Measurements from ENCODE around the gene RHBDL1.
"Not testable (repeated sequence)": the region's sequence is repeated elsewhere in the genome, so short reads cannot be mapped to it uniquely, and the experiment has no call there.

The RHBDL1 gene

DNA sequence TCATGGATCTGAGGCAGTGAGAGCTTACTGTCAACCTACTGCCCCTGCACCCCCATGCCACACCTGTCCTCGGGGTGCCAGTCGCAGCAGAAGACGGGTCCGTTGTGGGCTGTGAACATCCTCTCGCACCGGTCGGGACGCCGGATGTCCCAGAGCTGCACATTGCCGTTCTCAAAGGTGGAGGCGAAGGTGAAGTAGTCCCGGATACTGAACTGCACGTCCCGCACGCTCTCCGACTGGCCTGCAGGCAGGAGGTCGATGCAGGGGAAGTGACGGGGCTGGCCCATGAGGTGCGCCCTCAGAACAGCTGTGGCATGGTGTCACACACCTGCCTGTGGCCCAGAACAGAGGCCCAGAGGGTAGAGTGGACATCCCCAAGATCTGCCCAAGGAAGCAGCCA is 12.0 kb downstream of the RHBDL1 start:
- DNase-seq = no peak

DNA sequence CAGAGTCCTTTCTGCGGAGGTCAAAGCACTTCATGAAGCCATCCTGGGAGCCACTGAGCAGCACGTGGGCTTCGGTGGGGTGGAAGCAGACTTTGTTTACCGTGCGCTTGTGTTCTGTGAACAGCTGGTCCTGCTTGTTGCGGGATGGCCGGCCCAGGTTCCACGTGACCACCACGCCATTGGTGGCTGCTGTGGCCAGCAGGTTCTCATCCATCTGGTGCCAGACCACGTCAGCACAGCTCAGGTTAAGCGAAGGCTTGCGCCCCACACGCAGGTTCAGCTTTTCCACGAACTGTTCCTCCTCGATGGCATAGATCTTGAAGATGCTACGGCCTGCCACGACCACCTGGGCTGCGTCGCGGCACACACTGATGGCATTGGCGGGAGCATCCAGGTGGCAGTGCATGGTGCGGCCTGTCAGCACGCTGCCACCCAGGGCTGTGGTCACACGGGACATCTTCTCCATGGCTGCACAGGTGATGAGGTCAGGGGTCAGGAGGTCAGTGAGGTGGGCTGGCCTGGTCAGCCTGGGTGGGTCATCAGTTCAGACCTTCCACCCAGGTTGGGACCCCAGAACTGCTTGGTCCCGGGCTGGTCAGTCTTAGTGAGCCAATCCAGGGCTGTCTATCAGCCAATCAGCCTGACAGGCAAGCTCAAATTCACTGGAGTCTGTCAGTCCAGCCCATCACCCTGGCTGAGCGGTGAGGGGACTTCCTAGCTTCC is 13.9 kb downstream of the RHBDL1 start:
- DNase-seq = no peak

DNA sequence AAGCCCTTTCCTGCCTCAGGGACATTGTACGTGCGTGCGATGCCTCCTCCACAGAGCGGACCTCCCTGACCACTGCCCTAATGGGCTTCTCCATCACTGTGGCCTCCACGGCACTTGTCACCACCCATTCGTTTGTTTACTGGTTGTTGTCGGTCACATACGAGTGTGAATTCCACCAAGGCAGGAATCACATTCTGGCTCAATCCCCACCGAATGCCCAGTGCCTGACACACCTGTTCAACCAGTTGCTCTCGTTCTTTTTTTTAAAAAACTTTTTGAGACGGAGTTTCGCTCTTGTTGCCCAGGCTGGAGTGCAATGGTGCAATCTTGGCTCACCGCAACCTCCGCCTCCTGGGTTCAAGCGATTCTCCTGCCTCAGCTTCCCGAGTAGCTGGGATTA is 15.8 kb downstream of the RHBDL1 start:
- DNase-seq = not testable (repeated sequence)

DNA sequence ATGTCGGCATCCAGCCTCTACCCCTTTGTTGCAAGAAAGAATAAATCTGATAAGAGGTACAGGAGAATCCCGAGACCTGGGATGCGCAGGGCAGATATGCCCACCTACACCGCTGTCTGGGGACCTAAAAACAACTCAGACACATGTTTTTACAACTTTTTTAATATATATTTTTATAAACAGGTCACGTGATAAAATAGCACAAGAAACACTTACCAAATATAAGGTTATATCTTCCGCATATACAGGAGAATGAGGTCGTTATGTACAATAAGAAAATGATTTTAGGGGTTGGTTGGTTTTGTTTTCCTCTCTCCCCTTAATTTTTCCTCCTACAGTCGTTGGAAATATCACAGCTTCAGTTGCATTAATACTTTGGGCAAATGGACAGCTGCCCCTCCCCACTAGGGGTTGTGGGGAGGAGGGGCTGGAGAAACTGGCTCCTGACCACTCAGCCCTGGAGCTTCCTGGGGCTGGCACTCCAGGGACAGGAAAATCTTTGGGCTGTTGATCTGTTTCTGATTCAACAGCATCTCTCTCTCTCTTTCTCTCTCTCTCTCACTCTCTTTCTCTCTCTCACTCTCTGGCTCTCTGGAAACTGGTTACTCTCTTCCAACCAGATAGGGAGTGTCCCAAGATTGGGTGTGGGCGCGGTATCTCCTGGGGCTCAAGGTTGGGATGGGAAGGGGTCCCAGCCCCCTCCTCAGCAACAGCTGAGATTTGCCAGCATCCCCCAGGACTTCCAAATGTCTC is 17.1 kb downstream of the RHBDL1 start:
- no peak for DNase-seq

DNA sequence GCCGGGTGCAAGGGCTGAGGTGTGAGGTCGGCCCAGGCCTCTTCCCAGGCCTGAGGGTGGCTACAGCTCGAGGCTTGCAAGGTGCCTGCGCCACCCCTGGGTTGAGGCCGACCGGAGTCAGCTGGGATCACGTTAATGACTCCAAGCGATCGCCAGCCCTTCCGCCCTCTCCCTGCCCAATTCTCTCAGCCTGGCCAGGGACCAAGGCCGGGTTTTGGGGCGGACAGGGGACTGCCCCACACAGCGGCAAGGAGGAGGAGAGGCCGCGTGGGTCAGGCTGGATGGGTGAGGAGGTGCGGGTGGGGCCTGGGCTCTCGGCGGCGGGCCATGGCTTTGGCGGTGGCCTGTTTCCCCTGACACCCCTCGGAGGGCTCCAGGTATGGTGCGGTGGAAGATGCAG is 17.9 kb downstream of the RHBDL1 start:
- no peak for DNase-seq

DNA sequence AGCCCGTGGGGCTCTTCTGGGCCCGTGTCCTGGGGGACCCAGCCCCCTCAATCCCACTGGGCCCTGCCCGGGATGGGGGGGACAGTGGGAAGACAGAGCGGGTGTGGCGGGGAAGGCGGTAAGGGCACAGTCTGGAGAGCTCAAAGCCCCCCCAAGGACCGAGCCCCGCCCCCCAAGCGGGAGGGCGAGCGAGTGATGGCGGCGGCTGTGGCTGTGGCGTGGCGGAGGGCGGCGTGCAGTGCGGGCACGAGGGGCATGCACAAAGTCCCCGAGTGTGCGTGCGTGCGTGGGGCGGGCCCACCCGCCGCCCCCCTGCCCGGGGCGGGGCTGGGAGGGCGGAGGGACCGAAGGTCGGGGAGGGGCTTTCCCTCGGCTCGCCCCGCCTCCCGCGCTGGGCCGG is 18.3 kb downstream of the RHBDL1 start:
- no peak for DNase-seq

DNA sequence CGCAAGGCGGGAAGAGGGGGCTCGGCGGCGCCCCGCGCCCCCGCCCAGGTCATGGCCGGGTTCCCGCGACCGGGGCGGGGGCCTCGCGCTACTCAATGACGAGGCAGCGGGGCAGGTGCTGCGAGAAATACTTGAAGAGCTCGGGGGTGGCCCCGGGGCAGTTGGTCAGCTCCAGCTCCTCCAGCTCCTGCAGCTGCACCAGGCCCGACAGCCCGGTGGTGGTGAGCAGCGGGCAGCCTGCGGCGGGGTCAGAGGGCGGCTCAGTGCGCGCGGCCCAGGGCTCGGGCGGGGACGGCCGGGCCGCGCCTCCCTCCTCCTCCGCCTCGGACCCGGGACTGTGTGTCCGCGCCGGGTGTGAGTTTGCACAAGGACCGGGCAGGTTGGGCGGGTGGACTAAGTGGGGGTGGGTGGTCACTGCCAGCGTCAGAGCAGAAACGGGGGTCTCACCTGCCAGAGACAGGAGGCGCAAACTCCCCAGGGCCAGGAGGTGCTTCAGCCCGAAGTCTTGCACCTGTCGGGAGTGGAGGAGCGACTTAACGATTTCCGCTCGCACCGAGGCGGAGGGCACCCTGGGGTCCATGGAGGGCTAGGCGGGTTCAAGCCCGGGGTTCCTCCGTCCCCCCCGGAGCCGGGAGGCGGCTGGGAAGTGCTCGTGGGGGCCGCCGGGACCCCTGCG is 18.9 kb downstream of the RHBDL1 start:
- no peak for DNase-seq

DNA sequence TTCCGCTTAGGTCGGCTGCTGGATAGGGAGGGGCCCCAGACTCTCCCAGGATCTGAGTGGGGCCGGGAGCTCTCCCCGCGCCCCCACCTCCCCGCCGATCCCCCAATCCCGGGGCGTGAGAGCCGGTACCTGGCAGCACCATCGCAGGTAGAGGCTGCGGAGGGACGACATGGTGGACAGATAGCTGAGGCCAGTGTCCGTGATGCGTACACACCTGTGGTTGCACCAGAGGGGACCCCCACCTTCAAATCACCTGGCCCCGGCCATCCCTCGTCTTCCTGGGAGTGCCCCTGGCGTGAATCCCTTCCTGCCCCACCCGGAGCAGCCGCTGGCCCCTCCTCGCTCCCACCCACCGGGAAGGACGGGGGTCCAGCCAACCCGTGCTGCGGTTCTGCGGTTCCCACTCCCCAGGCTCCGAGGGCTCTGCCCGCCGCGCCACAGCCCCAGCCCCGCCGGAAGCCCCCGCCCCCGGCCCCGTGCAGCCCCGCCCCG is 19.4 kb downstream of the RHBDL1 start:
- DNase-seq = no peak

DNA sequence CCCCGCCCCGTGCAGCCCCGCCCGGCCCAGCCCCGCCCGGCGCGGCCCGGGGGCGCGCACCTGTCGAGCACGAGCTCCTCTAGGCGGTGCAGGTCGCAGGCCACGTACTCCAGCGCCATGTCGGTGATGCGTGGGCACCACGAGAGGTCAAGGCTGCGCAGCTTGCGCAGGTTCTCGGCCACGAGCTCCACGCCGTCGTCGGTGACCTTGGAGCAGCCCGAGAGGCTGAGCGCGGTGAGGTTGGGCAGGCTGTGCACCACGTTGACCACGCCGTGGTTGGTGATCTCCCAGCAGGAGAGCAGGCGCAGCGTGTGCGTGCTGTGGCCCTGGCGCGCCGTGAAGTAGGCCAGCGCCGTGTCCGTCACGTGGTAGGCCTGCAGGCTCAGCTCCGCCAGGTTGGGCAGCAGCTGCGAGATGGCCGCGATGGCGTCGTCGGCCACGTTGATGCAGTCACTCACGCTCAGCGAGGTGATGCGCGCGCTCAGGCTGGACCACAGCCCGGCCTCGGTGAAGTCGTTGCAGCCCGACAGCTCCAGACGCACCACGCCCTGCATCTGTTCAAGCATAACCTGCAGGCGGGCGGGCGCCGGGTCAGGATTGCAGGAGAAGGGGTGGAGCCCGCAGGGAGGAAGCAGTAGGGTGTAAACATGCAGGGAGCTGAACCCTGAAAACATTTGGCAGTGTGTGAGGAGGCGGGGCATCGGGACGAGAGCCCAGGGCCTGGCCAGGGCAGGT is 20.1 kb downstream of the RHBDL1 start:
- peak; percentile 54 for DNase-seq

DNA sequence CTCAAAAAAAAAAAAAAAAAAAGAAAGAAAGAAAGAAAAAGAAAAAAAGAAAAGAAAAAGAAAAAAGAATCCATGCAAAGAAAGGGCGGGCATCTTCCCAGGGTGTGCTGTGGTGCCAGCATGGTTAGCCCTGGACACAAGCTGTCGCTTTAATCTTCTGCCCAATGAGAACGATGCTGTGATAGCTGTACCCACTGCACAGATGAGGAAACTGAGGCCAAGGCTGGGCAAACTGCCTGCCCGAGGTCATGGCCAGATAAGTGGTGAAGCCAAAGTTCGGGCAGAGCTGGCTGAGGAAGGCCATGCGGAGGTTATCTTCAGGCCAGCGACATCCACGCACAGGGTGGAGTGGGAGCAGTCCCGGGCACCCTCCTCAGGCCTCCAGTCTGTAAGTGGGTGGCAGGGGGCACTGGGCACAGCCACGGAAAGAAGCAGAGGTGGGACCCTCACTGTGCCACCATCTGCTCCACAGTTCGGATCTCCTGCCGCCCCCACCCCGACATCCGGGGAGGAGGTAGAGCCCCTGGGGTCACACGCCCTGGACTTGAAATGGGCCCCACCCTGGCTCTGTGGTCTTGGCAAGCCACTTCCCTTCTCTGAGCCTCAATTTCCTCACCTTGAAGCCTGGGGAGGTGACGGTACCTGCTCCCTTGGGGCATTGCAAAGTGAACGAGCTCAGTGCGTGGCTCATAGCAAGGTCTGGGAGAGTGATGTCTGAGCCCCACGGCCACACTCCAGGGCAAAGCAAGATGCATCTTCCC is 23.6 kb downstream of the RHBDL1 start:
- DNase-seq = no peak

DNA sequence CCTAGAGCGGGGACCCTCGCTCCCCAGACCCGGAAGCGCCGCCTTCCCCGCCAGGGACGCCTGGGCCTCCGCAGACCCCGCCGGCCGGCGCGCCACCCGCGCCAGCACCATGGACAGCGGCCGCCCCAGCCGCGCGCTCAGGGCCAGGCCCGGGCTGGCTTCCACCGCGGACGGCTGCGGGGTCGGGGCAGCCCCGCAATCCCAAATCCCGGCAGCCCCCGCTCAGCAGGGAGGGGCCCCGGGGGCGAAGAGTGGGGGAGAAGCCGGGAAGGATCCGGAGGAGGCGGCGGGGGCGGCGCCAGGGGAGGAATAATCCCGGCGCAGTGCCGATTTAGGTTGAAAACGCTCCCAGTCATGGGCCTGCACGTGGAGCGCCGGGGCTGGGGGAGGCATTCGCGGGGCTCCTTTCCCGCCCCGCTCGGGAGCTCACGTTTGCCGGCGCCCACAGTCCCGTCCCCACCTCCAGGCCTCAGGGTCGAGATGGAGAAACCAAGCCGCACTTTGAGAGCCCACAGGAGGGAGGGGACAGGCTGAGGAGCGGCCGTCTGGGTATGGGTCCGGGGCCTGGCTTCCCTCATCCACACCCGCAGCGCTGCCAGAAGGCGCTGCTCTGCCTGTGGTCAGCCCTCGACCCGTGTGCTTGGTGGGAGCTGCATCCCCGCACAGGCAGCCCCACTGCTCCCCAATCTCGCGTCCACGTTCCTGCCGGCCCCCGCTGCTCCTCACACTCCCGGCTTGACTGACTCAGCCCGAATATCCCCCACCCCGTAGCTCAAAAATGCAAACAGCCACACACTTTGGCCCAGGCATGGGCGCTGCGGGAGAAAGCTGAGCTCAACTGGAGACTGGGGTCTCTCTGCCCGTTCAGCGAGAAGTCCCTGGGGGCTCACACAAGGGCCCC is 25.5 kb downstream of the RHBDL1 start:
- DNase-seq = no peak

DNA sequence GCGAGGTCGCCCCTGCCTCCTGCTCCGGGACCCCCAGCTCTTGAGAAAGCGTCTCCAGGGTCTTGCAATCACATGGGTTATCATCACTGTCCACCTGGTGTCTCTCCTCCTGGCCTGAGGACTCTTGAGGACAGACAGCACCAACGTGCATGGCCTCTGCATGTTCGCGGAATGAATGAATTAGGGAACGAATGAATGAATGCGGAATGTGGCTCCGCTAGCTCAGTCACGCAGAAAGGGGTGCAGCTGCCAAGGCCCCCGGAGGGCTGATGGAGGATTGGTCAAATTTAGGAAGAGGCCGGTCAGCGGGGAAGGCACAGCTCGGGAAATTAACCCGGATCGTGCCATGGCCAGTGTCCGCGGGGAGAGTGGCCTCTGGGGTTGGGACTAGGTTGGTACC is 26.9 kb downstream of the RHBDL1 start:
- DNase-seq = no peak

DNA sequence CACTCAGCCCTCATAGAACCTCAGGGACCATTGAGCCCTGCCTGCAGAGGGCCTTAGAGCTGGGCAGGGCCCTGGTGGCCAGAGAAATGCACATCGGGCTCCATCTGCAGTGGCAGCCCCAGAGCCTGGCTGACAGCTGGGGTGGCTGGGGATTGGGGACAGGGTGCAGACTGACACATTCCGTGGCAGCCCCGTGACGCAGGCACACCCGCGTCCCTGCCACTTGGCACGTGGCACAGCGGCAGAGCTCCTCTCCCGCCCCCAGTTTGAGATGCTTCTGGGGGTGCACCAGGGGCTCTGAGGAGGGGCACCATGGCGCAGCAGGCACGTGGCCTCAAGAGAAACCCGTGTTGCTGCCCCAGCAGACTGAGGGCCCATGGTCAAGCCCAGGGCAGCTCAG is 27.9 kb downstream of the RHBDL1 start:
- no peak for DNase-seq

DNA sequence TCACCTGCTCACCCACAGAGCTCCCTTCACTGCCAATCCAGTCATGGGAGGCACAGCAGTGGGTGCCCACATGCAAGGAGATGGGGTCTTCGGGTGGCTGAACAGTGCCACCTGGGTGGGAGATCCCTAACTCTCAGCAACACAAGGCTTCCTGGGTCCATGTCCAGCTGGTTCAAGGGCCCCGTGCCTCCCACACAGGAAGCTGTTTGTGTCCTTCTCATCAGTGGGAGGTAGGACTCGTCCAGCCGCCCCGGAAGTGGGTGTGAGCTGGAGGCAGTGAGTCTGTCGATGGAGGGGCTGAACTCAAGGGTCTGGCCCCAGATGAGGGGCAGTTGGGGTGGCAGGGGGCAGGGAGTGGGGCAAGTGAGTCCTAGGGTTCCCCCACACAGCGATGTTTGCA is 28.6 kb downstream of the RHBDL1 start:
- DNase-seq = no peak

DNA sequence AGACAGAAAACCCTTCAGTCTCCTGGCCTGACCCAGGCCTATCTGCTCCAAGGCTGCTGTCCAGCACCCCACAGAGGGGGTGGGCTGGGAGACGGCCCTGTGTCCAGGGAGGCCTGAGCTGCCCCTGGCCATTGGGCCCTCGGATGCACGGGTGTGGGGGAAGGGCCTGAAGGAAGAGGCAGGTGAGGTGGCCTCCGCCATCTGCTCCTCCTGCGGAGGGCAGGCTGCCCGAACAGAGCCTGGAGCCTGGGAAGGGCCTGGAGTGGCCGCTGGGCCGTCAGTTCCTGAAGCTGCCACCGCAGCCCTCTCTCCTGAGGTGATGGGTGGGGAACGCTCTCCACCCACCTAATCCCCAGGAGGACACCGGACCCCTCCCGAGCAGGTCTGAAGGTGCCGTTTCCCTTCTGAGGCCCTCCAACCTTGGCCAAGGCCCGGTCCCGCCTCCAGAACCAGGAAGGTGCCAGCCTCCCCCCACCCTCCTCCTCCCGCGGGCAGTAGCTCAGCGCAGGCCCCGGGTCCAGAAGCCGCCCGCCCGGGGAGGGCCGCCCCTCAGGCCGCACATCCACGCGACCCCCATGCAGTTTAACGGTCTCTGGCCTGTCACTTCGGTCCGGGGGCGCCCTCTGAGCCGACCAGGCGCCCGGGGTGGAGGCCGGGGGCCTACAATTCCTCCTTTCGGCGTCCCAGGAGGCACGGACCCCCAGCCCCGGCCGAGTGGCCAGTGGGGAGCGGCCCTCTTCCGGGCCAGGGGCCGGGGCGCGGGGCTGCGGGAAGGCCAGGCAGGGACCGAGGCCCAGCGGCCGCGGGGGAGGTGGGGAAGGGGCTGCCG is 29.3 kb downstream of the RHBDL1 start:
- DNase-seq = no peak

DNA sequence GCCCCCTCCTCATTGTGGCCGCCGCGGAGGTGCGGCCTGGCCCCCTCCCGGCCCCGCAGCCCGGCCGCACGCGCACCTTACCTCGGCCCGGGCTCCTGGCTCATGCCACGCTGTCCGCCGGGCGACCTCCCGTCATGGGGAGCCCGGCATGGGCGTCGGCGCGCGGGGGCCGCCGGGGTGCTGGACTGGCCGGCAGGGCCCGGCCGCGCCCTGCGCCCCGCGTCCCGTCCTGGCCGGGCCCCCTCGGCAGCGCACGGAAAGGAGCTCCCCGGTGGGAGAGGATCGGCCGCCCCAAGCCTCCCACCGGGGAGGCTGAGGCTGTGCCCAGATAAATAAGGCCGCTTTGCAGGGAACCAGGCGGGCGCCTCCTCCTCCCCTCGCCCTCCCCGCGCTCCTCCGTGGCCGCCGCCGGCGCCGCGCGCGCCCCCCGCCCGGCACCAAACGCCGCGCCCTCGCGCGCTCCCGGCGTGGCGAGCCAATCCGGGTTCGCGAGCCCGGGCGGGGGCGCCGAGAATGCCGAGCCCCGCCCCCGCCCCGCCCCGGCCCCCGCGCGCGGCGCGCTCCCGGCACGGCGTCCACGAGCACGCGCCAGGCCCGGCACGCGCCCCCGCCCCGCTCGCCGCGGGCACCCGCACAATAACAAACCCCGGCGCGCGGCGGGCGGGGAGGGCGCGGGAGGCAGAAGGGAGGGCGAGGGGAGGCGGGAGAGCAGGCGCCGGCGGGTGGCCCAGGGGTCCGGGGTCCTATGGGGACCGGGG is 30.1 kb downstream of the RHBDL1 start, which contains the start of gene FBXL16:
Gene FBXL16, minus strand, starts transcription at position 371 of the 758 bp plus-strand sequence. CDS start 8,396 bp downstream, outside the sequence.
- DNase-seq = no peak

DNA sequence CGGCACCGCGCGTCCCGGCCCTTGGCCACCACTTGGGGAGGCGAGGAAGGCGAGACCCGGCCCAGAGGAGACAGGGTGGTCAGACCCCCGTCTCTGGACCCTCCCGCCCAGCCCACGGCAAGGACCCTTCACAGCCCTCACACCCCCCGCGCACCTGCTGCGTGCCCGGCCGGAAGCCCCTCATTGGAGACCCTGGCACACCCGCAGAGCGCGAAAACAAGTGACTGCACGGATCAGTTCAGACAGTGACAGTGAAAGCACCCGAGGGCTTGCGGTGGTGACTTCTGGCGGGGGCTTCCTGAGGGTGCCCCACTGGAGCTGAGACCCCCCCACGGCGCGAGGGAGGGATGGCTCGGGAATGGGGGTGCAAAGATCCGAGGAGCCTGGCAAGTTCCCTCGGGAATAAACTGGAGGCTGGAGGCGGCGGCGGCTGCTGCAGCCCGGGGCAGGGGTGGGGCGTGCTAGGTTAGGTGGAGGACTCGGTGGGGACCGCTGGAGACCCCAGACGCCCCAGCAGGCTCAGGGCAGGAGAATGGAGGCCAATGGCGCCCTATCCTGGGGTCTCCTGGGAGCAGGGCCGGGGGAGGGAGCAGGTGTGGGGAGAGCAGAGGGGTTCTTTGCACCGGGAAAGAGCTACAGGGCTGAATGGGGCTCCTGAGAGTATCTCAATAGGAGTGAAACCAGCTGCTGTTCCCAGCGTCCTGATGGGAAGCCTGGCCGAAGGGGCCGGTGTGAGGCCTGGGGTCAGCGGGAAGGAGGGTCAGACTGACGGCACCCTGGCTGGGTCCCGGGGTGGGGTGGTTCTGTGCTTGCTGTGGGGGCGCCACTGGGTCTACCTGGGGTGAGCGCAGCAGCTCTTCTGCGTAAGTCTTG is 31.0 kb downstream of the RHBDL1 start:
- DNase-seq = no peak

DNA sequence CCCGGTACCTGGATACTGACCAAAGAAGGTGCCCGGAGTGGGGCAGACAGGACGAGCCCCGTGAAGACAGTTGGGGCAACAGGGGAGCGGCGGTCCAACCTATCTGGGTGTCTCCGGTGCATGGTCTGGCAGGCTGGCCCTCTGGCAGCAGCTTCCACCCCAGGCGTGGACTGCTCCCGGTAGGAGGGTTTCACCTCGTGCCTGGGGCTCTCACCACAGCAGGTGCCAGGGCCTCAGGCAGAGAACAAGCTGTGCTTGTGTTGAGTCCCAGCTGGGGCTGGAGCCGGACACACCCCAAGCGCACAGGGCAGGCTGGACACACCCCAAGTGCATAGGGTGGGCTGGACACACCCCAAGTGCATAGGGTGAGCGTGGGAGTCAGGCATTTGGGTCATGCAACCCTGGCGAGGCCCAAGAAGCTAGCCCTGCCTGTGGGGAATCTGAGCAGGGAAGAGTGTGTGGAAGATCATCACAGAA is 31.6 kb downstream of the RHBDL1 start:
- no peak for DNase-seq

Data from NCI-H1417 treated with DMSO at 0.1 percent for 48 hours (cell line).